Right atrium auricular region (tissue), 2 donors: ENCODE measurements around the gene CELA1. TPM values are rescaled to one million over a fixed set of nuclear protein-coding genes. Genes with fewer than 3 reads are reported as not detected.

Experiments used
- DNase-seq: peaks from one replicate; pipeline ENCODE4 v3.0.0-alpha.2; 2019; ENCODE audit warnings: low spot score
- H3K27ac ChIP-seq, 2 donors: fragments of 200-600 bp; sonication (generic); 1 replicate in 1 of 2; 2 replicates in 1 of 2; pipeline ENCODE4 v1.5.1; 2016 to 2019
- H3K27me3 ChIP-seq, 2 donors: fragments of 200-600 bp; sonication (generic); one replicate each; pipeline versions ENCODE4 v1.5.1 to v1.6.0; 2017 to 2019
- H3K36me3 ChIP-seq: fragments of 200-600 bp; sonication (generic); one replicate; pipeline ENCODE4 v1.5.1; 2016
- H3K4me1 ChIP-seq, 2 donors: fragments of 200-600 bp; sonication (generic); one replicate each; pipeline versions ENCODE4 v1.5.1 to v1.6.0; 2017 to 2019
- H3K4me3 ChIP-seq, 2 donors: fragments of 200-600 bp; sonication (generic); 1 replicate in 1 of 2; 2 replicates in 1 of 2; pipeline ENCODE4 v1.5.1; 2017 to 2019; ENCODE audit warnings: mild to moderate bottlenecking in 1 of 2, moderate library complexity in 1 of 2
- H3K9me3 ChIP-seq, 2 donors: fragments of 200-600 bp; sonication (generic); one replicate each; pipeline ENCODE4 v1.5.1; 2019
- CTCF ChIP-seq, 2 donors: fragments of 200-600 bp; sonication (generic); IDR thresholded peaks; one replicate each; pipeline ENCODE4 v1.5.1; 2019; ENCODE audit warnings: antibody characterized with exemption in 2 of 2
- total RNA-seq, 2 donors: library from RNA; depleted of rRNA; stranded (reverse); fragments of >200 nt; gene quantifications; one replicate each; pipeline ENCODE4 v1.1.0, GENCODE V29; 2016

The CELA1 gene
- total RNA-seq, 2 donors from 2014 or later: not detected

GRCh38 chr12:51323966-51324895 is 22.2 kb downstream of the CELA1 start, which contains the start of gene BIN2:
Gene BIN2, minus strand, starts transcription at chr12:51324174. Its CDS starts 72 bp downstream, at chr12:51324102.
- no peak for TF ChIP-seq CTCF (IDR thresholded peaks at IDR 0.05)
- H3K9me3 ChIP-seq: no peaks in the 10 kb centered on the region
- H3K4me3 ChIP-seq: peak within 1 kb of the TSS in 1 of 2 donors; percentile 34
- DNase-seq: no peak
- no peak within 1 kb of the TSS for H3K27ac ChIP-seq
- H3K36me3 ChIP-seq: no peaks in the 10 kb centered on the region
- H3K27me3 ChIP-seq: no peaks in the 10 kb centered on the region
- H3K4me1 ChIP-seq: no peaks in the 10 kb centered on the region

- no peak for DNase-seq
- no peak overlapping the region for H3K27ac ChIP-seq
- H3K4me1 ChIP-seq: no peaks in the 10 kb centered on the region
Measured at GRCh38 chr12:51323317-51323960, 23.0 kb downstream of the CELA1 start.

GRCh38 chr12:51322452-51322851 is 24.0 kb downstream of the CELA1 start:
- Histone ChIP-seq H3K36me3 (no peaks in the 10 kb centered on the region), H3K9me3 (no peaks in the 10 kb centered on the region), H3K4me3 (no peak overlapping the region), H3K27me3 (no peaks in the 10 kb centered on the region), H3K27ac (no peak overlapping the region), H3K4me1 (no peaks in the 10 kb centered on the region)
- no peak for TF ChIP-seq CTCF (IDR thresholded peaks at IDR 0.05)
- no peak for DNase-seq

More at GRCh38 chr12:51323317-51323960, 23.0 kb downstream of the CELA1 start:
- Histone ChIP-seq H3K9me3 (no peaks in the 10 kb centered on the region), H3K27me3 (no peaks in the 10 kb centered on the region), H3K36me3 (no peaks in the 10 kb centered on the region), H3K4me3 (peak overlapping the region in 1 of 2 donors; percentile 34)
- no peak for TF ChIP-seq CTCF (IDR thresholded peaks at IDR 0.05)

GRCh38 chr12:51321882-51322281 is 24.6 kb downstream of the CELA1 start:
- H3K4me3 ChIP-seq: no peak overlapping the region
- no peaks in the 10 kb centered on the region for H3K36me3 ChIP-seq
- no peak overlapping the region for H3K27ac ChIP-seq
- no peaks in the 10 kb centered on the region for H3K27me3 ChIP-seq
- H3K9me3 ChIP-seq: no peaks in the 10 kb centered on the region
- no peak for TF ChIP-seq CTCF (IDR thresholded peaks at IDR 0.05)
- no peaks in the 10 kb centered on the region for H3K4me1 ChIP-seq
- no peak for DNase-seq

GRCh38 chr12:51320695-51321320 is 25.7 kb downstream of the CELA1 start:
- Histone ChIP-seq H3K9me3 (no peaks in the 10 kb centered on the region), H3K4me3 (no peak overlapping the region), H3K4me1 (no peaks in the 10 kb centered on the region), H3K27ac (no peak overlapping the region), H3K27me3 (no peaks in the 10 kb centered on the region), H3K36me3 (no peaks in the 10 kb centered on the region)
- TF ChIP-seq CTCF (IDR thresholded peaks at IDR 0.05): no peak
- no peak for DNase-seq
